HG03139 (cell line): ENCODE measurements around the gene RBBP7.
"Not testable (repeated sequence)": the region's sequence is repeated elsewhere in the genome, so short reads cannot be mapped to it uniquely, and the experiment has no call there.

Source experiments
- ATAC-seq: cut with Tn5 transposase; IDR thresholded peaks from one replicate; pipeline ENCODE4 v1.9.1; 2021; ENCODE audit not compliant: unreplicated experiment

The RBBP7 gene

DNA sequence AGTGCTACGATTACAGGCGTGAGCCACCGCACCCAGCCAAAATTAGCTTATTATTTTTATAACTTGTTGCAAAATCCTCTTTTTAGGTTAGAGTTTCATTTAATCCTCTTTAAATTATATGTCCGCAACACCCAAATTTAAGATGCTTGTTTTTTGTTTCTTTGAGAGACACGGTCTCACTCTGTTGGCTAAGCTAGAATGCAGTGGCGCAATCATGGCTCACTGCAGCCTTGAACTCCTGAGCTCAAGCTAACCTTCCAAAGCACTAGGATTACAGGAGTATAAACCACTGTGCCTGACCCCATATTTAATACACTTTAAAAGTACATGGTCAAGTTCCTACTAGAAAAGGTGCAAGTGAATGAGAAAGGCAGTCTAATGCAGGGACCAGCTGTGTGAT is 2.2 kb downstream of the RBBP7 start:
- no peak for ATAC-seq

DNA sequence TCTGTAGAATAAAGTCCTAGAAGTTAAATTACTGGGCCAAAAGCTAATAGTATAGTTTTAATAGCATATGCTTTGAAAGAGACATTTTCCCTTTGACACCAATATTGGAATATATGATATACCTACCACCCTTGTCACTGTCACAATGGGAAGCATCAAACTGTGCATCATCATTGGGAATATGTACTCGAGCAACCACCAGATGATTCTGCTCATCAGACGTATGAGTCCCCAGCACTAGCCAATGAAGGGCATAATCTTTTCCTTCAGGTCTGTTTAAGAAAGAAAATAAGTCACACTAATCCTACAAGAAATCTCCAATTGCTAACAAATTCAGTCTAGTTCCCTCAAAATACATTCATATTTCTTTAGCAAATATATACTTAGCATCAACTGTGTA is 7.3 kb downstream of the RBBP7 start:
- no peak for ATAC-seq

DNA sequence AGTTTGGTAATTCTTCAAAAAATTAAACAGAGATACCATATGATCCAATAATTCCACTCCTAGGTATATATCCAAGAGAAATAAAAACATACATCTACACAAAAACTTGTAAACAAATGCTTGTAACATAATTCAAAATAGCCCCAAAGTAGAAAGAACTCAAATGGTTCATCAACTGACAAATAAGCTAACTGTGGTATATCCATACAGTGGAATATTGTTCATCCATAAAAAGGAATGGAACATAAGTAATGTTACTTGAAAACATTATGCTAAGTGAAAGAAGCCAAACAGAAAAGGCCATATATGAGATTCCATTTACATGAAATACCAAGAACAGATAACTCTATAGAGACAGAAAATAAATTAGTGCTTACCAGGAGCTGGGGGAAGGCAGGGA is 13.4 kb downstream of the RBBP7 start:
- ATAC-seq, result no peak

DNA sequence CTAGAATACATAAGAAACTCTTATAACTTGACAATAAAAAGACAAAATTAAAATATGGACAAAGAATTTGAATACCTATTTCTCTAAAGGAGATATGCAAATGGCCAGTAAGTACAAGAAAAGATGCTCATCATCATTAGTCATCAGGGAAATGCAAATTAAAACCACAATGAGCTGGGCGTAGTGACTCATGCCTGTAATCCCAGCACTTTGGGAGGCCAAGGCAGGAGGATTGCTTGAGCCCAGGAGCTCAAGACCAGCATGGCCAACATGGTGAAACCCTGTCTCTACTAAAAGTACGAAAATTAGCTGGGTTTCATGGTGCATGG is 14.1 kb downstream of the RBBP7 start:
- not testable (repeated sequence) for ATAC-seq

DNA sequence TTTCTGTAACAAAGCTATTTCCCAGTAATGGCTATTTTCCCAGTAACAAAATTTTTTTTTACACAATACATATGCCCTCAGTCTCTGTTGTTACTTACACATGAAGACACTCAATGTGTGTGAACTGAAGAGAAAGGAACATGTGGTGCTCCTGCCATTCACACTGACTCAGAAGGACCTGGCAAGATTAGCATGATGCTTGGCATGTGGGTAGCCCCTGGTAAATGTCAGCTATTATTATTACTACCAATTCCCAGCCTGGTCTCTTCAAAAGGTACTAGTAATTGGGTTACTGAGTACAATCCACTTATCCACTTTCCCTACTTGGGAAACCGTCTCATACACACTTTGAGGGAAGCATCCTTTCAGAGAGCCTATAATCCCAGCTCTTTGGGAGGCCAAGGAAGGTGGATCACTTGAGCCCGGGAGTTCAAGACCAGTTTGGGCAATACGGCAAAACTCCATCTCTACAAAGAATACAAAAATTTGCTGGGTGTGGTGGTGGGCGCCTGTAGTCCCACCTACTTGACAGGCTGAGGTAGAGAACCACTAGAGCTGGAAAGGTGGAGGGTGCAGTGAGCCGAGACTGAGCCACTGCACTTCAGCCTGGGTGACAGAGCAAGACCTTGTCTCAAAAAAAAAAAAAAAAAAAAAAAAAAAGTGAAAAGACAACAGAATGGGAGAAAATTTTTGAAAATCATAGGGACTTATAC is 14.6 kb downstream of the RBBP7 start:
- ATAC-seq, result no peak

DNA sequence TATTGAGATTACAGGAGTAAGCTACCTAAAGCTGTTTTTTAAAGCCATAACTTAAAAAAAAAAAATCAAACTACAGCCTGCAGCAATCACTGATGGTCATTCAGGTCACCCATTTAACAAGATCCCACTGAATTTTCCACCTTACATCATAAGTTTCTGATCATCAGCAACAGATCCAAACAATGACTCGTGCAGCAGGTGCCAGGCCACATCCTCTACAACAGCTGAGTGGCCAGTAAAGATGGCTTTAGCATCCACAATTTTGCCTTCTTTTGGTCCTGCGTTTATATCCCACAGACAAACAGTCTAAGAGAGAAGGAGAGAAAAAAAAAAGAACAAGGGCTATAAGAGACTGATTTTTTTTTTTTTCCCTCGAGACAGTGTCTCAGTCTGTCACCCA is 16.6 kb downstream of the RBBP7 start:
- no peak for ATAC-seq

DNA sequence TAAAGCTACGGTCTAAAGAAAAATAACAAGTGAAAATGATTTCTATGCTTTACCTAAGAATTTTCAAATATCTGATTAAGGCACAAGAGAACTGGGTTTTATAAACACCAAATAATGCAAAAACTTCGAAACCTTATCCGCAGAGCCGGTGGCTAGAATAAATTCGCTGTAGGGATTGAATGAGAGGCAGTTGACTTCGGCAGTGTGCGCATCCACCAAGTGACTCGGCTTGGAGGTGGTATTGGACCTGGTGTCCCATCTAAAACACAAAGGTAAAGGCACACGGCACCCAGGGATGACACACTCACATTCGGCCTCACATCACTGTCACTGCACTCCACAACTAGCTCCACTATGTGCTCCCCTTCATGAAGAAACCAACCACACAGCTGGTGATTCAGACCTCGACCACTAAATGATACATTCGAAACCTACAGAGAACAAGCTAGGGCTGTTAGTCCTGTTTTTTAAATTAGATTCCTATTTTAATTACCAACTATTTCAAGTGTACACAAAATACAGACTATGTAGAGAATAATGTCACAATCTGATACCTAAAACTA is 17.5 kb downstream of the RBBP7 start:
- no peak for ATAC-seq

DNA sequence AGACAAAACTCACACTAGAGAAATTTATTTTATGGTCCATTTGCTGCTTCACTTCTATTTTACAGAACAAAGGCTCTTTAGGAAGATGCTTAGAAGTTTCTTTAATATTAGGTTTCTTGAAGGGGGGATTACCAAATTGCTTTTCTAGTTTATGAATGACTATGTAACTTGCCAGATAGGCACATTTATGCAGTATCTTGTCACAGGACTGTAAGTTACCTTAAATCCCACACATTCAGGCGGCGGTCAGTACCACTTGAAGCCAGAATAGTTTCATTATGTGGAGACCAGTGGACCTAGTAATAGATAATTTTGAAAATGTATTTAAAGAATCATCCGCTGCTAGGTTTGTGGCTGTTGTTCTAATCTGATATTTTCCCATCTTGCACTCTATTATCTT is 18.3 kb downstream of the RBBP7 start:
- no peak for ATAC-seq

DNA sequence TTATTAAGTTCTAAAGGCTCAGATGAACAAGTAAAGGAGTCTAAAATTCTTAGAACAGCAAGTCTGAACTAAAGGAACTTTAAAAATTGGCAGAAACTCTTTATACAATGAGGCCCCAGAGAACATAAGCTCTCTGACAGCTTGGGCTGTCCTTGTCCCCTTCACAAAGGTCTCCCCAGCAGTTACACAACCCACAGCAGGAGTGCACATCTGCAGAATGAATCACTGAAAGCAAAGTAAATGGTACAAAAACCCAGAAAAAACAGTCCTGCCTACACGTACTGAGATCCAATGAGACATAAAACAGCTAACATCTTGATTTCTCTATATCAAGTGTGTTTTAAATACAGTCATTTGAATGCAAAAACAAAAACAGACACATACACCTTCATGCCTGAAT is 18.7 kb downstream of the RBBP7 start:
- no peak for ATAC-seq

DNA sequence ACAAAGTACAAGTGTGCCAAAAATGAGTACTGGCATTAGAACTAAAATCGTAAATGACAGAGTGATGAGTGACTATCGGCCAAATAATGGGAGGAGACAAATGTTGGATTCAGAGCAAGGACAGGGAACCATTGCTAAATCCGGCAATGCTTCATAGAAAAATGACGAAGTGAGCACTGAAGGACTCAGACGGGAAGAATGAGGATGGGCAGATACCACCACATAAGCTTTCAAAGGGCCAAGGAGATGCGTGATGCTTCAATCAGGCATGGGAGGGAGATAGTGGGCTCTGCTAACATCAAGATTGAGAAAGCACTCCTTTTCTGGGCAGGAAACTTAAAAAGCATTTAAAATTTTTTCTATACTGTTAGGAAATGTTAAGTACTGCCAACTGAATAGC is 21.6 kb downstream of the RBBP7 start:
- ATAC-seq, result no peak

DNA sequence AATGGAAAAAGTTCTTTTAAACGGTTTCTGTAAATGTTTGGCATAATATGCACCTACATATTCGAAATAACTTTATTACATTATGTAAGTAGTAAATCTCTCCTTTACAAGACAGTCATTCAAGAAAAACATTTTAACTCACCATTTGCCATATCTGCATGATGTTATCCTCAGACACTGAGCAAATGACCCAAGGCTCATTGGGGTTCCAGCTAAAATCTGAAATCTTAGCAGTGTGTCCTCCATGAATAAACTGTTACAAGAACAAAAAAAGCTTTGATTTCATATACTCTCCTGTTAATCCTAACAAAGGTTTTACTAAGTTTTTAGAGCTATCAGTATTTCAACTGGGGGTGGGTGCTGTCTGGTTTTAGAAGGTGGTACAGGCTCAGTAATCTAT is 24.5 kb downstream of the RBBP7 start:
- no peak for ATAC-seq

DNA sequence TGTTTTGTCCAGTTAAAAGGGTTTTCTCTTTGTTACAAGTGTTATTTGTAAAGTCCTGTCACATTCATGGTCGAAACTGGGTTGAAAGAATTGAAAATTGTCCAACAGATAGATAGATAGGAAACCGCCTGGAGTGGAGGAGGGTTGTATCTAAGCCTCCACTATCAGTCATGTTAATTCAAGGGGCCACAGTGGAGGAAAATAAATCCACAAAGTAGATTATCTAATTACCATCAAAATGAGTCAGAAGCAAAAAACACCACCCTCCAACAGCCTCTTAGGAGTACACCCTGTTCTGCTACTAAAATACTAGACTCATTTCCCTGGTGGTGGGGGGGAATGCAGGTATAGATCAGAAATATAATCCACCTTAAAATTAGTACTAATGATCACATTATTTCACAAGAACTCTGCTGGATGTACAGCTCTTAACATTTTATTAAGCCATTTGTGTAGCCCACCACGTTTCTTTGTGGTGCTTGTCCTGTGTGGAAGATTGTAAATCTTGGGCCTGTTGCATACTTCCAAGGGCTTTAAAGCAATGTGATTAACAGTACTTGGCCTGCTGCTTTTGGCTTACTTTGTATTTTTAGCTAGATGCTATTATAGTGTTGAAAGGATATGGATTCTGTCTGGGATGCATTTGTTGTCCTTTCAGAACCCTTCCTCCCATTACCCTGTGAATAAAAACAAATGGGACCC is 26.8 kb downstream of the RBBP7 start:
- no peak for ATAC-seq

DNA sequence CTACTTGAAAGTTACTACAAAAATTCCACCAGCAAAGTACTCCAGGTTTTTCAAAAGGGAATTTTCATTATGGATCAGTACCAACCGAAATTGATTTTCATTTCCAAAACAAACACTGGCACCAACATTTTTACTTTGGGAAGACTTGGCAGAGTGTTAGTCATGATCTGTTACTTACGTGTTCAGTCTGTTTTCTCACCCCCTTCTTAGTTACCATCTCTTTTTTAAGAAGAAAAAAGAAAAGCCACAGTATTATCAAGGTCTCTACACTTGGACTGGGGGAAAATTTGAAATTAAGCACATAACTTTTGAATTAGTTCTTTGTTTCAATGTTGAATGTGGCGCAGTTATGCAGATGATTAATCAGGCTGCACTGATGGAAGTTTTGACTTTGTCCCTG is 27.5 kb downstream of the RBBP7 start:
- no peak for ATAC-seq

DNA sequence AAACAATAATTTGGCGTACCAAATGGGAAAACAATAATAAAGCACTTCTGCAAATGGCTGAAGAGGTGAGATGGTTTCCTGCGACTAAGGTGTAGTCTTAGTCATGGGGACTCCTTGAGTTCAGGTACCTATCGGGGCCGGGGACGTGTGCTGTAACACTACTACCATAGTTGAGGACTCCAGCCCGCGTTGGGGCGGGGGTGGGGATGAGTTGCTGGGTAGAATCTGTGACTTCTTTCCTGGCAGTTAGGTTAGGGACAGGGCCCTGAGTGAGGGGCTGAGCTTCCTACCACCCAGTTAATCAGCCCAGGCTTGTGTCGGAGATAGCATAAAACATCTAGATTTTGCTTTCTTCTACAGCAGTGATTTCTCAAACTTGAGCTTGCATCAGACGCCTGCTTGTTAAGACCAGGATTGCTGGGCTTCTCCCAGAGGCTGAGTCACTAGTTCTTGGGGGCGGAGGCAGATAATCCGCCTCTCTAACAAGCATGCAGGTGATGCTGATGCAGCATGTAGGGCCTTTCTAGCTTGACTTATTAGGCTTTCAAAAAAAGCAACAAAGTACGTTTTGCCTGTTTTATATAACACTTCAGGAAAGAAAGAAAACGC is 30.2 kb downstream of the RBBP7 start:
- no peak for ATAC-seq

DNA sequence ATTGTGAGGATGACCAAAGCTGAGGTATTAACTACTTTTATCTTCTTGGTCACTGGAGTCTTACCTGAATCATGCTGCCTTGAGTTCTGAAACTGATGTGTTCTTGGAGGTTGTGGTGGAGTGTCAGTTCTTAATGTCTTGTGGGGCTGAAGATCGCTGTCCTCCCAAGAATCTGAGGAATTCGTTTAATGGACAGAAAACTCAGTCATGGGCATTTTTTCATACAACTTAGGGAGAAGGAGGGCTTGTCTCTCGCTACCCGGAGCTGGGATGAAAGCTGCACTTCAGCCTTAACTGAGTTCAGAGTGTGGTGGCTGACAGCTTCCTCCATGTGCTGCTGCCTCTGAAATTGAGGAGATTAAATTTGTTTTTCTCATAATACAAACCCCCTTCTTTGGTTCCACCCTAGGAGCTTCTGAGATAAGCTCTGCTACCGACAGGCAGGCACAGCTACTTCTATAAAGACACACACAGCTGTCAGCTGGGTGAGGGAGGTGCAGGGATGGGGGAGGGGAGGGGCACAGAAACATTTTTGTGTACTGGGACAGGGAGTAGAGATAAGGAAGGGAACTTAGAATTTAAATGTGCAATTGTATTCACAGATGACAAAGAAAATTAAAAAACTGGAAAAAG is 30.8 kb downstream of the RBBP7 start:
- ATAC-seq, result no peak

DNA sequence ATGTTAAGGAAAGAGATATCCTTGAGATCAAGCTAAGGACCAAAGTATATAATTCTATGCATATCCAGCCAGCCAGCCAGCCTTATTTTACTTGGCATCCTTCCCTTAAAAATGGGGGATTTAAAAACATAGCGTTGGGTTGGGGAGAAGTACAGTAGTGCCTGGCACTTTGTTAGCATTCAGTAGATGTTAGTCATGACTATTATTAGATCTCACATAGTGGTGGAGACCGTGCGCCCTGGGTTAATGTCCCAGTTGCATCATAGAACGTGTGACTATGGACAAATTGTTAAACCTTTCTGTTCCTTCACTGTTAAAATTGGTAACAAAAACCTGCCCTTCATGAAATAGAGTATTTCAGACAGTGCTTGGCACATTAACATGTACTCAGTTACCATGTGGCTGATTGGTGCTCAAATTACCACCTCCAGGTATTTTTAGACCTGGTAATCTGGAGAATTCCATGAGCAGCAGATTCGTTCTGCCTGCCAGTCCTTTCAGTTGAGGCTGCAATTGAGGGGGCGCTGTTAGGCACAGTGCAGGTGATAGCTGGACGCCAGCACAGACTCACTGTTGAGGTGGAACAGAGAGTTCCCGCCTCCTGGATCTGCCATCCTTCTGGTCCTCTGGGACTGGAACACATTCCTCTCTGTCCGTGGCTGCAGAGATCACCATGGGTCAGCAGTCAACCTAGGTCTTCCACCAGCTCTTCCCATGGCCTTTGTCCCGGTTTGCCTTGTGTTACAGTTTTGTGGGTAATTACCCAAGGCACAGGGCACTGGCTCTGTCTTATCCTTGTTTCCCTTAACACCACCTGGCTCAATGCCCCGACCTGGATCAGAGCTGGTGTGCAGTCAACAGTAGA is 31.7 kb downstream of the RBBP7 start:
- ATAC-seq, result no peak

DNA sequence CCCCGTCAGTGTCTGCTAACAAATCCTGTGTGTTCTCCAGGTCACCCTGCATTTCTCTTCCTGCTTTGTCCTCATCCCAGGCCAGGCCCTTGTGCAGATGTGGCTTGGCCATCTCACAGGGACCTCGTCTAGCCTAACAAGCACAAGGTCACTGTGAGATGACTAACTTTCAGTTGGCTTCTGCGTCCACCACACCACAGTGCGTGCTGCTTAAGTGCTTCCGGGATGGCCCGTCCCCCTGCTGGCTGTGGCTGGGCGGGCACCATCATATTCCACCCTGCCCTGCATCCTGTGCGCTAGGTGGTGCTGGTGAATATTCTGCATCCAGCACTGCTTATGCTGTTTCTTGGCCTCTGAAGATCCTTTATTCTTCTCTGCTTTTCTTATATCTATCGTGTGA is 33.8 kb downstream of the RBBP7 start:
- no peak for ATAC-seq

DNA sequence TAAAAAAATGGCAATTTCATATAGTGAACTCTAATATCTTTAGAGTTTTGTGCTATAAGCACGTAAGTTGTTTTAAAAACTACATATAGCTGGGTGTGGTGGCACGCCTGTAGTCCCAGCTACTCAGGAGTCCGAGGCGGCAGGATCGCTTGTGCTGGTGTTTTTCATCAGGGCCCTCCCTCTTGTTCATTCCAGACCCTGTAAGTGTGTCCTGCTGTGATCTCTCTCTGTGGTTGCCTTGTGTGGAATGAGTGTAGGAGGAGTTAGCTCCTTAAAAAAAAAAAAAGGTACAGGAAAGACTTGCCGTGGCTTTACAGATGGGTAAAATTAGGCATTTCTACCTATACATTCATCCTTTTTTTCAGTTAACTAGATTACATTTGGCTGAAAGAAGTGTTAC is 35.4 kb downstream of the RBBP7 start:
- no peak for ATAC-seq

DNA sequence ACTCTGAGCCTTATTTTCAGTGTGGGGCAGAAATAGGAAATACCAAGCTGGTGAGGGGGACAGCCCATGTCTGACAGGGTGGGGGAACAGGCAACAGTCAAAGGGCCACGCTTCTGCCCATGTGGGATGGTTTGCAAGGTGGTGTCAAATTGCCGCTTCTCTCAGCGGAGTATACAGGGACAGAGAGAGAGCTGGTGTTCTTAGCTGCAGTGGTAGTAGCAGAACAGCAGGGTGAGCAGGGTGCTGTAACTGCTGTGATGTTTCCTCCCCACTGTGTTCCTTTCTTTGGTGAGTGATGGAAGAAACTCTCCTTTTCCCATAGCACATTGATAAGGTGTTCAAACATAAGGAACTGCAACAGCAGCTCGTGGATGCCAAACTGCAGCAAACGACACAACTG is 37.9 kb downstream of the RBBP7 start:
- ATAC-seq, result no peak

DNA sequence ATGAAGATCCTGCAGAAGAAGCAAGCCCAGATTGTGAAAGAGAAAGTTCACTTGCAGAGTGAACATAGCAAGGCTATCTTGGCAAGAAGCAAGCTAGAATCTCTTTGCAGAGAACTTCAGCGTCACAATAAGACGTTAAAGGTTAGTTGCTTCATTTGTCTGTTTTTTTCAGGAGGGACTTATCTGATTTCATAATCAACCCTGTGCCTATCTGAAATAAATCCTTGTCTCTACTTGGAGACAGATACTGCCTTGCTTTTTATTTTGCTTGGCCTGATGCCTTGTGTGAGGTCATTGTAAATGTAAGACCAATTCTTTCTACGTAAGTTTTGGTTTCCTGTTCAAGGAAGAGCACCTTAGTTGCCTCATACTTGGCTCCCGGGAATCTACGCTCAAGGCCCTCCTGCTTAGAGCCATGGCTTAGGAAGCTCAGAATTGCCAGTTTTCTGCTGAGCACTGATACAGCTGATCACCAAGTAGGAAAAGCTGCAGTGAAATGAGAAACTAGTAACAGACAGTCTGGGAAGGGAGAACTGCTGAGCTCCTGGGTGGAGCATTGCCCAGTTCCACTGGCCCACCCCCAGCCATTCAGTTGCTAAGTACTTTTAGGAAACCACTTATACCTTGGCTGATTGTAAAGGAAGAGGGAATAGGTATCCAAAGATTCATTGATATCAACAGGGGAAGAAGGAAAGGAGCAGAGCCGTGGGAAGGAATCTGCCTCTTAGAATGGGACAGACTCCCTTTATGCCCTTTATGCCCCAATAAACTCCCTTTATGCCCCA is 41.8 kb downstream of the RBBP7 start:
- ATAC-seq, result no peak
